ENCODE data around the gene SRGN. TPM values are rescaled to one million over a fixed set of nuclear protein-coding genes. Genes with fewer than 3 reads are reported as not detected.
"Not testable (repeated sequence)": the region's sequence is repeated elsewhere in the genome, so short reads cannot be mapped to it uniquely, and the experiment has no call there.

Gene SRGN
- total RNA-seq = 100 to 1,000 TPM; 310 to 773 TPM

GRCh38 chr10:69087590-69088470 is at the start of gene SRGN:
Gene SRGN (plus strand): TSS chr10:69088103. CDS start chr10:69088158, 55 bp downstream.
- H3K36me3 Mint-ChIP-seq (ENCODE audit: low read depth) = peaks cover 67% of the 10 kb centered on the region

GRCh38 chr10:69040904-69041303 is 47.0 kb upstream of the SRGN start:
- not testable (repeated sequence) for H3K9me3 Mint-ChIP-seq; H3K36me3 Mint-ChIP-seq (ENCODE audit: low read depth); H3K27me3 Mint-ChIP-seq; H3K27ac Mint-ChIP-seq; H3K4me3 Mint-ChIP-seq; ATAC-seq (replicated peaks)
- H3K4me1 Mint-ChIP-seq = peaks cover 19% of the 10 kb centered on the region

More at GRCh38 chr10:69087590-69088470, at the start of gene SRGN:
- peak within 1 kb of the TSS; percentile 82 for H3K4me3 Mint-ChIP-seq
- no peaks in the 10 kb centered on the region for H3K9me3 Mint-ChIP-seq
- no peaks in the 10 kb centered on the region for H3K27me3 Mint-ChIP-seq
- H3K27ac Mint-ChIP-seq = peak within 1 kb of the TSS; percentile 99
- ATAC-seq (replicated peaks) = peak; percentile 61
- peaks cover 29% of the 10 kb centered on the region for H3K4me1 Mint-ChIP-seq

DNA sequence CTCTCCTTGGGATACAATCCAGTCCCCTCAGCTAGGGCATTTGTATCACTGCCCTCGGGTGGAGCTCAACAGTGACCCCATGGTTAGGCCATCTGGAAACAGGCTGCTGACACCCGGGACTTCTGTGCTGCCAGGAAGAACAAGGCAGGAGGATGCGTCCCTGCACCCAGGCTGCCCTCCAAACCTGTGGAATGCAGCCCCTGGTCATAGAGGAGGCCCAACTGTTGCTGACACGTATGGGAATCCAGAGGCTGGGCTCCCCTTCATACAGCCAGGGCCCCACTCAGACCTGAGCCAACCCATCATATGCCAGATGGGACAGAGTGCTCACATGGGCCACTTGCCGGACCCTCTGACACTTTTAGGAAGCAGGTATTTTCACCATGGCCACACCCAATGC is 45.5 kb upstream of the SRGN start:
- Mint-ChIP-seq H3K4me1 (peaks cover 25% of the 10 kb centered on the region), H3K9me3 (no peaks in the 10 kb centered on the region), H3K27ac (no peak overlapping the region), H3K36me3 (ENCODE audit: low read depth) (peaks cover 9% of the 10 kb centered on the region), H3K27me3 (no peaks in the 10 kb centered on the region), H3K4me3 (no peak overlapping the region)
- ATAC-seq (replicated peaks) = no peak

DNA sequence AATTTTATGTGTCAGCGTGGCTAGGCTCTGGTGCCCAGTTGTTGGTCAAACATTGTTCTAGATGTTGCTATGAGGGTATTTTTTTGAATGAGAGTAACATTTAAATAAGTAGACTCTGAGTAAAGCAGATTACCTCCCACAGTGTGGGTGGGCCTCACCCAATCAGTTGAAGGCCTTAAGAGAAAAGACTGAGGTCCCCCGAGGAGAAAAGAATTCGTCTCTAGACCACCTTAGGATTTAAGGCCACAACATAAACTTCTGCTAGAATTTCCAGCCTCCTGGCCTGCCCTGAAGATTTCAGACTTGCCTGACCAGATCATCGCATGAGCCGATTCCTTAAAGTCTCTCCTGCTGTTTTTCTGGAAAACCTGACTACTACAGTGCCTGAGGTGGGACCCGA is 45.1 kb upstream of the SRGN start:
- peaks cover 9% of the 10 kb centered on the region for H3K36me3 Mint-ChIP-seq (ENCODE audit: low read depth)
- peaks cover 25% of the 10 kb centered on the region for H3K4me1 Mint-ChIP-seq
- peak overlapping the region; percentile 74 for H3K4me3 Mint-ChIP-seq
- no peaks in the 10 kb centered on the region for H3K27me3 Mint-ChIP-seq
- no peaks in the 10 kb centered on the region for H3K9me3 Mint-ChIP-seq
- no peak for ATAC-seq (replicated peaks)
- no peak overlapping the region for H3K27ac Mint-ChIP-seq

DNA sequence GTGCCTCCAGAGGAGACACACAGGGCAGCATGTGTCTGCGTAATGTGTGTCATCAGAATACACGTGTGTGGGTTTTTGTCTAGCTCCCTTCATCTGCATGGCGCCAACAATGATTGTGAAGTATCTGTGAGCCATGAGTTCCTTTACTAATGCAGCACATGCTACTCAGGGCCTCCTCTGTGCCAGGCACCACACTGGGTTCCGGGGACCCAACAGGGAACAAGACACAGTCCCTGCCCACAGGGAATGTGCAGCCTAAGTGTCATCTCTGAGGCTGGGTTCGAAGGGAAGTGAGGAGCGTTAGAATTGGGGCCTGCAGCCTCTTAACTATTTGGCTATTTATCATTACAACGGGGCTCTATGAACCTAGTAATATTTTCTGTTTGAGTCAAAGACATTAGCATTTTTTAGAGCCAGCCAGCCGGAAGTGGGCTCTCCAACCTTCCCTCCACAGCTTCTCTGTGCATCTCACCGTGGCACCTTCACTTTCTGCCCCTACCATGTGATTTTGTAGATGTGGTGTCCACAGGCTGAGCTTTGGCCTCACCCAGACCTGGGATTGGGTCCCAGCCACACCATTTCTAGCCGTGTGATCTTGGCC is 43.9 kb upstream of the SRGN start:
- H3K36me3 Mint-ChIP-seq (ENCODE audit: low read depth) = peaks cover 9% of the 10 kb centered on the region
- H3K4me1 Mint-ChIP-seq = peaks cover 28% of the 10 kb centered on the region
- peak overlapping the region; percentile 74 for H3K4me3 Mint-ChIP-seq
- peak; percentile 30 for ATAC-seq (replicated peaks)
- H3K27ac Mint-ChIP-seq = peak overlapping the region; percentile 95
- no peaks in the 10 kb centered on the region for H3K27me3 Mint-ChIP-seq
- H3K9me3 Mint-ChIP-seq = no peaks in the 10 kb centered on the region

GRCh38 chr10:69044546-69044945 is 43.4 kb upstream of the SRGN start:
- H3K36me3 Mint-ChIP-seq (ENCODE audit: low read depth) = peaks cover 9% of the 10 kb centered on the region
- ATAC-seq (replicated peaks) = no peak
- no peaks in the 10 kb centered on the region for H3K27me3 Mint-ChIP-seq
- peak overlapping the region; percentile 74 for H3K4me3 Mint-ChIP-seq
- H3K27ac Mint-ChIP-seq = peak overlapping the region; percentile 95
- H3K9me3 Mint-ChIP-seq = no peaks in the 10 kb centered on the region
- peaks cover 30% of the 10 kb centered on the region for H3K4me1 Mint-ChIP-seq

DNA sequence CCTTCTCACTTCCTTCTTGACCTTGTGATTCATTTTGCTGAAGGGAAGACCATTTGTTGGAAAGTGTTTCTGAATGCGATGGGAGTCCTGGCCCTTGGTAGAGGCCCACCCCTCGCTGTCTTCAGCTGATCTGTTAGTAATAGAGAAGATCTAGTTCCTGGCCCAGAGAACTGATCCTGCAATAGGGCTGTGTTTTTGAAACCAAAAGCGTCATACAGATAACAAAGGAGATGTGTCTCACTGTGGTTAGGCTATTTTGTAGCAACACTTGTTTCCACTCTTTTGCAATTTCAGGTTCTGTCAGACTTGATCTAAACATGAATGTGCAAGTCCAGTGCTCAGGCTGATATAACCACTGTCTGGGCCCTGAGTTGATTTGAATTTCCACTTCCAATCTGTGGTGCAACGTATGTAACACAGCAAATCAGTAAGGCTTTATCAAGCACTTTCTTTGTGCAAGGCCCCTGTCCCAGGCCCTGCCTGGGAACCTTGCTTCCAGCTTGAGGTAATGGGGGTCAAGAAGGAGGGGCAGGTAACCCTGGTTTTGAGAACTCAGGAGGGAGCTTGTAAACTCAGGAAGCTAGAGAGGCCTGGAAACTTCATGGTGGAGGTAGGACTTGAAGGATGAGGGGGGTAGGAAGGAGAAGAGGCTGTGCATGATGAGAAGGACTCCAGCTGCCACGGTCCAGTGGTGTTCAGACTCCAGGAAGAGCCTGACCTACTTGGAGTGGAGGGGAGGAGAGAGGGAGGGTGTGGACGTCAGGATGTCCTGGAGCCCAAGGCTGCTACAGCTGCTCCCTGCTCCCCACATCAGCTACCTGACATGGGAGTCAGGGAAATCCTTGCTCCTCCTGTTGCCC is 42.2 kb upstream of the SRGN start:
- ATAC-seq (replicated peaks) = peak; percentile 82
- peak overlapping the region; percentile 95 for H3K27ac Mint-ChIP-seq
- no peaks in the 10 kb centered on the region for H3K27me3 Mint-ChIP-seq
- peaks cover 9% of the 10 kb centered on the region for H3K36me3 Mint-ChIP-seq (ENCODE audit: low read depth)
- H3K4me3 Mint-ChIP-seq = peak overlapping the region; percentile 74
- no peaks in the 10 kb centered on the region for H3K9me3 Mint-ChIP-seq
- H3K4me1 Mint-ChIP-seq = peaks cover 30% of the 10 kb centered on the region

- Mint-ChIP-seq H3K9me3 (no peaks in the 10 kb centered on the region), H3K4me1 (peaks cover 40% of the 10 kb centered on the region), H3K36me3 (ENCODE audit: low read depth) (peaks cover 9% of the 10 kb centered on the region), H3K27ac (peak overlapping the region; percentile 95), H3K27me3 (no peaks in the 10 kb centered on the region), H3K4me3 (peak overlapping the region; percentile 74)
- ATAC-seq (replicated peaks) = peak; percentile 34
Observed at GRCh38 chr10:69047111-69047832, 40.6 kb upstream of the SRGN start.

DNA sequence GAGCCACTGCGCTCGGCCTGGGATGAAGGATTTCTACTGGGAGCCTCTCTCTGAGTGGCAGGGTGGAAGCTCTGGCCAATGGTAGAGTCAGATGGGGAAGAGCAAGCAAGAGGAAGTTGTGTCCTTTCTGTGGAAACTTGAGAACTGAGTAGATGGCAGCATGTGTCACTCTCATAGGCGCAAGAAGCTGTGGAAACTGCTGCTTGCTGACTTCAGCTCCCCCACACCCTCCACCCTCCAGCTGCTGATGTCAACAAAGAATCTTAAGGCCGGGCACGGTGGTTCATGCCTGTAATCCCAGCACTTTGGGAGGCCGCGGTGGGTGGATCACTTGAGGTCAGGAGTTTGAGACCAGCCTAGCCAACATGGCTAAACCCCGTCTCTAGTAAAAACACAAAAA is 39.8 kb upstream of the SRGN start:
- Mint-ChIP-seq H3K9me3 (no peaks in the 10 kb centered on the region), H3K27ac (peak overlapping the region; percentile 95), H3K27me3 (no peaks in the 10 kb centered on the region), H3K4me3 (peak overlapping the region; percentile 74), H3K36me3 (ENCODE audit: low read depth) (peaks cover 9% of the 10 kb centered on the region), H3K4me1 (peaks cover 44% of the 10 kb centered on the region)
- ATAC-seq (replicated peaks) = peak; percentile 64

GRCh38 chr10:69049566-69049961 is 38.3 kb upstream of the SRGN start:
- no peaks in the 10 kb centered on the region for H3K27me3 Mint-ChIP-seq
- no peak for ATAC-seq (replicated peaks)
- peaks cover 34% of the 10 kb centered on the region for H3K4me1 Mint-ChIP-seq
- no peak overlapping the region for H3K4me3 Mint-ChIP-seq
- H3K36me3 Mint-ChIP-seq (ENCODE audit: low read depth) = peaks cover 9% of the 10 kb centered on the region
- peak overlapping the region; percentile 26 for H3K27ac Mint-ChIP-seq
- H3K9me3 Mint-ChIP-seq = no peaks in the 10 kb centered on the region

- H3K4me3 Mint-ChIP-seq = no peak overlapping the region
- H3K4me1 Mint-ChIP-seq = peaks cover 24% of the 10 kb centered on the region
- ATAC-seq (replicated peaks) = peak; percentile 20
- H3K36me3 Mint-ChIP-seq (ENCODE audit: low read depth) = no peaks in the 10 kb centered on the region
- no peaks in the 10 kb centered on the region for H3K9me3 Mint-ChIP-seq
- H3K27ac Mint-ChIP-seq = peak overlapping the region; percentile 67
- H3K27me3 Mint-ChIP-seq = no peaks in the 10 kb centered on the region
Observed at GRCh38 chr10:69051303-69051702, 36.6 kb upstream of the SRGN start.

DNA sequence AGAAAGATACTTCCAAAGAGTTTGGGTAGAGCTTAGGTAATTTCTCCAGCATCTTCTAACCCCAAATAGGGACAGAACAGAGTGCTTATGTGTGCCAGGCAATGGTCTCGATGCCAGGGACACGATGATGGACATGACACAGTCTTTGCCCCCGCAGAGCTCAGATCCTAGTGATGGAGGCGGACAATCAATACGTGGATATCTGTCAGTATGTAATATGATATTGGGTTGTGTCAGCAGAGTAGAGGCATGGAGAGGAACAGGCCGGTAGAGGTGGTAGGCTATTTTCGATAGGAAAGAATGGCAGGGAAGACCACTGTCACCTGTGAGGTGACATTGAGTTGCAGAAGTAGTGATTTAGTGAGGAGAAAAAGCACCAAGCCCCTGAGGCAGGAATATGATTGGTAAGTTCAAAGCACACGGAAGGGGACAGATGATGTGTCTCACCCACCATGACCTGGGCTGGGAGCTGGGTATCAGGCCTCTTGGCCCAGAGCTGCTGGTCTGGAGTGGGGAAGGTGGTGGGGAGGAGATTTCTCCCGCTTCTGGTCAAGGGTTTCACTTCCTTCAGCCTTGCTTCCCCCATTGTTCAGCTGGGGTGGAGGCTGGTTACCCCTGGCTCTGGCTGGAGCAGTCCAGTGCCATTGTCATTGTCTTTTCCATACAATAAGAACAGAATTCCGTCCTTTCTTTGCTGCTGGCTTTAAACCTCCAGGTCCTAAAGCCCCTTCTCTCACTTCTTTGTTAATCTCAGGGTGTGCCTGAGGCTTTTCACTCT is 36.0 kb upstream of the SRGN start:
- H3K4me3 Mint-ChIP-seq = no peak overlapping the region

DNA sequence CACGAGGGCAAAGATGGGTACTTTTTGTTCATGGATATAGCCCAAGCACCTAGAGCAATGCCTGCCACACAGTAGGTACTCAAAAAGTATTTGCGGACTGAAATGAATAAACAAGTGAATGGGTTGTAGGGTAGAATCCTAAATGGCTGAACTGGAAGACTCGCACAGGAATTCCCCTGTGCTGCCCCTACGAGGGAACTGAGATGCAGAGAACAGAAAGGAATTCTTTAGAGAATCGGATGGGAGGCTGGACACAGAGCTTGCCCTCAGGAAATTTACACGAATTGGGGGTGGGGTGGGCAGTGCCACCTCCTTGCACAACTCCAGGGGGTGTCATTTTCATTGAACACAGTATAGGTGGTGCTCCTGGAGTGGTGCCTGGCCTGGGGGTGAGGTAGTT is 35.2 kb upstream of the SRGN start:
- Mint-ChIP-seq H3K9me3 (no peaks in the 10 kb centered on the region), H3K27me3 (no peaks in the 10 kb centered on the region), H3K27ac (peak overlapping the region; percentile 39), H3K4me1 (peaks cover 25% of the 10 kb centered on the region), H3K4me3 (no peak overlapping the region), H3K36me3 (ENCODE audit: low read depth) (no peaks in the 10 kb centered on the region)
- ATAC-seq (replicated peaks) = no peak

More for the DNA sequence above, 36.0 kb upstream of the SRGN start:
- Mint-ChIP-seq H3K36me3 (ENCODE audit: low read depth) (no peaks in the 10 kb centered on the region), H3K4me1 (peaks cover 19% of the 10 kb centered on the region), H3K9me3 (no peaks in the 10 kb centered on the region), H3K27me3 (no peaks in the 10 kb centered on the region), H3K27ac (peak overlapping the region; percentile 67)
- no peak for ATAC-seq (replicated peaks)
